ENCODE measurements around the gene ZBTB17.

The ZBTB17 gene

DNA sequence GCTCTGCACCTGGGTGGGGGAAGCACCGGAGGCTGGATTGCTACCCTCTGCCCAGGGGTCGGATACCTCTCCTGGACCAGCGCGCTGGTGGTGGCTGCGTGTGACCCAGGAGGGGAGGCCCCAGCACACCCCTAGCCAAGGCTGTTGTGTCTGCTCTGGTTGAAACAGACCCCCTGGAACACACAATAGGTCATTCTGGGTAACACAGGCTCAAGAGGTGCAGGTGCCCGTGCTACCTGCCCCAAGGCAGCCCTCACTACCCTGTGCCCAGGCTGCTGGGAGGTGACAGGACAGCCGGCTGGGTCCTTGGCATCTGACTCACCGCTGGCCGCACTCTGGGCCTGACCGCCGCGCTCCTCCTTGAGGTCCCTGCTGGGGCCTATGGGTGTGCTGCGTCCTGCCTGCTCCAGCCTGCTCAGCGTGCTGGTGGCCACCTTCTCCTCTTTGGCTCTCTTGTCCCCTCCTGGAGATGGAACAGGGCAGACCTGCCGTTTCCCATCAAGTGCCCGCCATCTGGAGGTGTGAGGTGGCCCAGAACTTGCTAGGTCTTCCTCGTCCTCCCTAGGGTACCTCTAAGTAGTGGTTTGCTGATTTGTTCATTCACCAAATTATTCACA is 30.0 kb downstream of the ZBTB17 start:
- H3K4me3 Mint-ChIP-seq, result no peak overlapping the region
- H3K36me3 Mint-ChIP-seq (ENCODE audit: low read depth), result peaks cover 34% of the 10 kb centered on the region
- H3K27ac Mint-ChIP-seq, result no peak overlapping the region
- no peaks in the 10 kb centered on the region for H3K9me3 Mint-ChIP-seq
- H3K27me3 Mint-ChIP-seq (ENCODE audit: low read depth), result no peaks in the 10 kb centered on the region
- no peak for TF ChIP-seq CTCF (IDR thresholded peaks at IDR 0.05; ENCODE audit: unreplicated experiment in 3 of 3)
- peaks cover 36% of the 10 kb centered on the region for H3K4me1 Mint-ChIP-seq

- no peak overlapping the region for H3K4me3 Mint-ChIP-seq
- no peak overlapping the region for H3K27ac Mint-ChIP-seq
- H3K4me1 Mint-ChIP-seq, result peaks cover 28% of the 10 kb centered on the region
- no peaks in the 10 kb centered on the region for H3K27me3 Mint-ChIP-seq (ENCODE audit: low read depth)
- H3K9me3 Mint-ChIP-seq, result no peaks in the 10 kb centered on the region
- no peak for TF ChIP-seq CTCF (IDR thresholded peaks at IDR 0.05; ENCODE audit: unreplicated experiment in 3 of 3)
- H3K36me3 Mint-ChIP-seq (ENCODE audit: low read depth), result peaks cover 39% of the 10 kb centered on the region
Observed at GRCh38 chr1:15945011-15945831, 30.7 kb downstream of the ZBTB17 start.

GRCh38 chr1:15944308-15945010 is 31.4 kb downstream of the ZBTB17 start:
- Mint-ChIP-seq H3K27ac (no peak overlapping the region), H3K9me3 (no peaks in the 10 kb centered on the region), H3K4me1 (peaks cover 21% of the 10 kb centered on the region), H3K27me3 (ENCODE audit: low read depth) (no peaks in the 10 kb centered on the region), H3K36me3 (ENCODE audit: low read depth) (peaks cover 46% of the 10 kb centered on the region), H3K4me3 (no peak overlapping the region)
- no peak for TF ChIP-seq CTCF (IDR thresholded peaks at IDR 0.05; ENCODE audit: unreplicated experiment in 3 of 3)

- no peaks in the 10 kb centered on the region for H3K27me3 Mint-ChIP-seq (ENCODE audit: low read depth)
- H3K36me3 Mint-ChIP-seq (ENCODE audit: low read depth), result peaks cover 49% of the 10 kb centered on the region
- no peaks in the 10 kb centered on the region for H3K9me3 Mint-ChIP-seq
- no peak for TF ChIP-seq CTCF (IDR thresholded peaks at IDR 0.05; ENCODE audit: unreplicated experiment in 3 of 3)
- peaks cover 19% of the 10 kb centered on the region for H3K4me1 Mint-ChIP-seq
- no peak overlapping the region for H3K27ac Mint-ChIP-seq
- H3K4me3 Mint-ChIP-seq, result no peak overlapping the region
Observed at GRCh38 chr1:15943992-15944307, 32.0 kb downstream of the ZBTB17 start.

DNA sequence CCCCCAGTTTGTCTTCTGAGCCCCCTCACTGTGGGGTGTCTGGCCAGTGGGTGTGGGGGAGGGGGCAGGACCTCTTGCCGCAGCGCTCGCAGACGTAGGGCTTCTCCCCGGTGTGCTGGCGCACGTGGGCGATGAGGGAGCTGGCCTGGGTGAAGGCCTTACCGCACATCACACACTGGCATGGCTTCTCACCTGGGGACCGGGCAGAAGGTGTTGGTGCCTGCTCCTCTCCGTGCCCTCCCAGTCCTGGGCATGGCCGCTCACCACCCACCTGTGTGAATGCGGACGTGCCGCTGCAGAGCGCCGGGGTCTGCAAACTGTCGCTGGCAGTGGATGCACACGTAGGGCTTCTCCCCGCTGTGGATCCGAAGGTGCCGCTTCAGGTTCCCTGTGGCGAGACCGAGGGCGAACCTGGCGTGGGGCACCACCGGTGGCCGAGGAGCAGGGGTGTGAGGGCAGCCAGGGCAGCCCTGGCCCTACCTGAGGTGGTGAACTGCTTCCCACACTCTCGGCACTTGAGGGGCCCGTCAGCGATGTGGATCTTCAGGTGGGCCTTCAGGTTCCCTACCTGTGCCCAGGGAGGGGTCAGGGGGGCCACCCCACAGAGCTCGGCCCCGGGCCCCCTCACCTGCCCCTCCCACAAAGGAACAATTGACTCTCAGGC is 32.4 kb downstream of the ZBTB17 start:
- H3K36me3 Mint-ChIP-seq (ENCODE audit: low read depth), result peaks cover 46% of the 10 kb centered on the region
- no peak overlapping the region for H3K27ac Mint-ChIP-seq
- no peak overlapping the region for H3K4me3 Mint-ChIP-seq
- H3K9me3 Mint-ChIP-seq, result no peaks in the 10 kb centered on the region
- peaks cover 14% of the 10 kb centered on the region for H3K4me1 Mint-ChIP-seq
- H3K27me3 Mint-ChIP-seq (ENCODE audit: low read depth), result no peaks in the 10 kb centered on the region
- no peak for TF ChIP-seq CTCF (IDR thresholded peaks at IDR 0.05; ENCODE audit: unreplicated experiment in 3 of 3)

All from nephron (organoid).